GM08714 (cell line): ENCODE results near the gene URGCP.
A peak's percentile ranks its signal among the peaks of the same experiment; 100 is the strongest.

ENCODE experiments used
- H3K4me3 ChIP-seq: fragments of 200-500 bp; sonication (Bioruptor generic); 2 replicates; pipeline ENCODE4 v1.5.1; 2014; ENCODE audit warnings: mild to moderate bottlenecking, low read length, inconsistent platforms
- ZNF274 ChIP-seq: IDR thresholded peaks from 2 replicates; pipeline ENCODE4 v1.6.1; 2012; ENCODE audit warnings: mild to moderate bottlenecking, low read depth, low read length

Gene URGCP, protein sequence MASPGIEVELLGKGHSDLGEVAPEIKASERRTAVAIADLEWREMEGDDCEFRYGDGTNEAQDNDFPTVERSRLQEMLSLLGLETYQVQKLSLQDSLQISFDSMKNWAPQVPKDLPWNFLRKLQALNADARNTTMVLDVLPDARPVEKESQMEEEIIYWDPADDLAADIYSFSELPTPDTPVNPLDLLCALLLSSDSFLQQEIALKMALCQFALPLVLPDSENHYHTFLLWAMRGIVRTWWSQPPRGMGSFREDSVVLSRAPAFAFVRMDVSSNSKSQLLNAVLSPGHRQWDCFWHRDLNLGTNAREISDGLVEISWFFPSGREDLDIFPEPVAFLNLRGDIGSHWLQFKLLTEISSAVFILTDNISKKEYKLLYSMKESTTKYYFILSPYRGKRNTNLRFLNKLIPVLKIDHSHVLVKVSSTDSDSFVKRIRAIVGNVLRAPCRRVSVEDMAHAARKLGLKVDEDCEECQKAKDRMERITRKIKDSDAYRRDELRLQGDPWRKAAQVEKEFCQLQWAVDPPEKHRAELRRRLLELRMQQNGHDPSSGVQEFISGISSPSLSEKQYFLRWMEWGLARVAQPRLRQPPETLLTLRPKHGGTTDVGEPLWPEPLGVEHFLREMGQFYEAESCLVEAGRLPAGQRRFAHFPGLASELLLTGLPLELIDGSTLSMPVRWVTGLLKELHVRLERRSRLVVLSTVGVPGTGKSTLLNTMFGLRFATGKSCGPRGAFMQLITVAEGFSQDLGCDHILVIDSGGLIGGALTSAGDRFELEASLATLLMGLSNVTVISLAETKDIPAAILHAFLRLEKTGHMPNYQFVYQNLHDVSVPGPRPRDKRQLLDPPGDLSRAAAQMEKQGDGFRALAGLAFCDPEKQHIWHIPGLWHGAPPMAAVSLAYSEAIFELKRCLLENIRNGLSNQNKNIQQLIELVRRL

GRCh38 chr7:43906331-43907010 is at the start of gene URGCP:
Gene URGCP (minus strand): TSS chr7:43906596. CDS start chr7:43906575, 21 bp downstream.
- H3K4me3 ChIP-seq = peak within 1 kb of the TSS; percentile 63
- no peak for TF ChIP-seq ZNF274

GRCh38 chr7:43956027-43956426 is 49.6 kb upstream of the URGCP start:
- H3K4me3 ChIP-seq = no peak overlapping the region

DNA sequence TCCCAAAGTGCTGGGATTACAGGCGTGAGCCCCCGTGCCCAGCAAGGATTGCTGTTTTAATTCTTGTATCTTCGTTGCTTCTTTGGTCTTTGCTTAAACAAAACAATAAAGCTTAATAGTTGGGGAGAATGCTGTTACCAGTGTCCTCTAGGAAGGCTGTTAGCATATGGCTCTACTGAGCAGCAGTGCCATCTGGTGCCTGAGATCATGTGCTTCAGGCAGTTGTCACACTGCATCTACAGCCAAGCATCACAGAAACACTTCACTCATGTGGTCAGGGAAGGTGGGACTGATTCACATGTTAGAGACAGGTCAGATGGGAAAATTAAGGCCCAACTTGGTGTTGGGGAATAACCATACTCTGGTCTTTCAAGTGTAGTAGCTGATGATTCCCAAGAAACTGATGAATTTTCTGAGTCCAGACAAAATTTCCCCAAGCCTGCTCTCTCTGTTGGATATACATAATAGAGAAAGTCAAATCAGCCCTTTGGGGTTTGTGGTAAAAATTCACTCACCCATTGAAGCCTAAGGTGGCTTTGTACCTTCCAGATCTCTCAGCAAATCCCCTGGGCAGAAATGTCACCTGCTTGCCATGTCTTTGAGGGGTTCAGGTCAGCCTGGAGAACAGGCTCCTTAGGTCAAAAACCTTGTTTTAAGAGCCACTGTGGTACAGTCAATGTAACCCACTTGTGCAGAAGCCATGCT is 48.3 kb upstream of the URGCP start:
- no peak overlapping the region for H3K4me3 ChIP-seq
- no peak for TF ChIP-seq ZNF274

More at GRCh38 chr7:43956027-43956426, 49.6 kb upstream of the URGCP start:
- no peak for TF ChIP-seq ZNF274

DNA sequence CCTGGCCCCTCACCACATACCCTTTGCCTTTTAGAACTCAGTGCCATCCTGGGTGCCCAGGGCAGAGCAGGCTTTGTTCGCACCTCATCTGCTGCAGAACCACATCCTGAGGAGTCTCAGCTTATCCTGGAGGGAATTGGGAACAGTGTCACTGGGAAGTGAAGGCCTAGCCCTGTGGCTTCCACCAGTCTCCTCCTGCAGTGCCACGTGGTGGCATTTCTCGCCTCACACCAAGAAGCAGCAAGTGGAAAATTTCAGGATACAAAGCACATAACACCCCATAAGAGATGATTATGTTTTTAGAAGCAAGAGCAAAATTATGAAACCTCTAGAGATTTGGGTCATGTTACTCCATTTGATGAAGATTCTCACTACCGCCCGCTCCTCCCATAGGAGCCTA is 46.7 kb upstream of the URGCP start:
- no peak overlapping the region for H3K4me3 ChIP-seq
- no peak for TF ChIP-seq ZNF274

- H3K4me3 ChIP-seq = no peak overlapping the region
- no peak for TF ChIP-seq ZNF274
These were observed 45.6 kb upstream of the URGCP start for GRCh38 chr7:43952028-43952427.

DNA sequence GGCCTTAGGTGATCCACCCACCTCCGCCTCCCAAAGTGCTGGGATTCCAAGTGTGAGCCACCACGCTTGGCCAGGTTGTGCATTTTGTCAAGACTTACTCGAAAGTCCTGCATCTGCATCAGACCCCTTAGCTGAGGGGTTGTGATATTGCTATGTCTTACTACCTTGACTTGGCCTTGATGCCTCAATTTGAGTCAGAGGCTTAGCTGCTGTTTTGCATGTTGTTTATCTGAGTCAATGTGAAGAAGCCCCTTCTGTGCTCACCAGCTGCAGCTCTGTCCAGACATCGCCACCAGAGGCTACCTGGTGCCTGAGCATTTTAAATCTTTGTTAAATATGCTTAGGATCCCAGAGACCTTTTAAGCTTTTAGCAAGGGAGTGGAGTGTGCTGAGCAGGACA is 37.9 kb upstream of the URGCP start:
- H3K4me3 ChIP-seq = no peak overlapping the region
- TF ChIP-seq ZNF274 = no peak

GRCh38 chr7:43943417-43944187 is 37.2 kb upstream of the URGCP start:
- no peak for TF ChIP-seq ZNF274
- no peak overlapping the region for H3K4me3 ChIP-seq

DNA sequence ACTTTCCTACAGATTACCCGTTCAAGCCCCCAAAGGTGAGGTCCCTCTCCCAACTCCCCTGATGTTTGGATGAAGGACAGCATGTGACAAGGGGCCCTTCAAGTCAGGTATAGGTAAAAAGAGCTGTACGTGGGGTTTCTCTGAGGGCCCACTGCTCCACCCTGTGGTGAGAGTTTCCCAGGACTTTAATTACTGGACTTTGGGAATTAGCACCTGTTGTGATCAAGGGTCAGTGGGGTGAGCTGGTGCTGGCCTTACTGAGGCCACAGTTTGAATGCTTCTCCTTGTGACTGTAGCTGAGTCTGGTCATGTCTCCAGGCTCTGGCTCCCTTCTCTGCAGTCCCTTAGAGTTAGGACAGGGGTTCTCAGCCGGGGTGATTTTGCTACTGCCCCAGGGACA is 36.6 kb upstream of the URGCP start:
- TF ChIP-seq ZNF274 = no peak
- H3K4me3 ChIP-seq = no peak overlapping the region

- TF ChIP-seq ZNF274 = no peak
- no peak overlapping the region for H3K4me3 ChIP-seq
These were observed 35.9 kb upstream of the URGCP start for GRCh38 chr7:43942250-43942649.

DNA sequence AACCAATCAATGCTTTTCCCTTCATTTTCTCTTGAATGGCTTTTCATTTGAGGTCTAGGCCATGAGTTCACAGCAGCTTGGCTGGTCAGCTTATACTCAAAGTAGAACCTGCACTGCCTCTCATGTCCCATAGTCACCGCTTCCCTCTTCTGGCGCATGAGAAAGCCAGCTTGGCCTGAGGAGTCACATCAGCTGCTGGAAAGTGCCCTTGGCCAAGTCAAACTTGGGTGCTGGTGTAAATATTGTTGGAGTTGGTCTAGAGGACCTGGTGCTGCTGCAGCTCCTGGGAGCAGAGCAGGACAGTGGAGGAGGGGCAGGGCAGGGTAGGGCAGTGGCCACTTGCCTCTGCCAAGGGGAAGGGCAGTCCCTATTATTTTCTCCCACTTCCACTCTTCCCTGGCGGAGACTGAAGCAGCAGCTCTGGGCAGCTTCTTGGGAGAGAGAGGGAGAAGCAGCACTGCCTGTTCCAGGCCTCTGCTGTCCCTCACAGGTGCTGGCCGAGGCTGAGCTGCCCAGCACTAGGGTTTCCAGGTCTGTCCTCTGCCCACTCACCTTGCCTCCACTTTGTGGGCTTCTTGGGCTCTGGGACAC is 32.6 kb upstream of the URGCP start:
- no peak for TF ChIP-seq ZNF274
- H3K4me3 ChIP-seq = no peak overlapping the region

GRCh38 chr7:43937444-43937843 is 31.0 kb upstream of the URGCP start:
- no peak for TF ChIP-seq ZNF274
- no peak overlapping the region for H3K4me3 ChIP-seq

GRCh38 chr7:43933902-43934560 is 27.6 kb upstream of the URGCP start:
- no peak overlapping the region for H3K4me3 ChIP-seq
- TF ChIP-seq ZNF274 = no peak
